Lower leg skin (tissue), 4 donors: ENCODE data around the gene ARPC4. TPM values are rescaled to one million over a fixed set of nuclear protein-coding genes. Genes with fewer than 3 reads are reported as not detected.

Experiments used
- DNase-seq, 2 donors: peaks; one replicate each; pipeline ENCODE4 v3.0.0-alpha.2; 2019; ENCODE audit warnings: low spot score in 2 of 2
- H3K4me3 ChIP-seq: fragments of 200-600 bp; sonication (generic); 2 replicates; pipeline ENCODE4 v1.5.1; 2017; ENCODE audit warnings: mild to moderate bottlenecking, low read depth; ENCODE audit not compliant: poor library complexity, severe bottlenecking
- CTCF ChIP-seq, 3 donors: fragments of 450-650 bp; IDR thresholded peaks; one replicate each; pipeline ENCODE4 v1.5.1; 2016; ENCODE audit warnings: antibody characterized with exemption in 3 of 3, mild to moderate bottlenecking in 3 of 3, moderate library complexity in 2 of 3
- POLR2A ChIP-seq, 2 donors: fragments of 450-650 bp; IDR thresholded peaks; one replicate each; pipeline ENCODE4 v1.6.1; 2016 to 2017; ENCODE audit warnings: antibody characterized with exemption in 2 of 2, mild to moderate bottlenecking in 1 of 2, moderate library complexity in 1 of 2
- WGBS, 2 donors: methylation state at CpG; one replicate each; pipeline ENCODE4 v1.1.5; 2018; 5-methylcytosine and 5-hydroxymethylcytosine counted together
- intact Hi-C: fragments of 100-400 bp; cut with DNase I; formaldehyde crosslinking; loops from one replicate; pipeline ENCODE4 v1.15.0; 2023; ENCODE audit warnings: low total_unique reads
- total RNA-seq, 4 donors: library from RNA; depleted of rRNA; stranded (reverse); fragments of >200 nt; gene quantifications; one replicate each; pipeline ENCODE4 v1.1.0, GENCODE V29; 2016

The ARPC4 gene
- total RNA-seq, 4 donors from 2014 or later: 89.6 to 151 (median 107) TPM

DNA sequence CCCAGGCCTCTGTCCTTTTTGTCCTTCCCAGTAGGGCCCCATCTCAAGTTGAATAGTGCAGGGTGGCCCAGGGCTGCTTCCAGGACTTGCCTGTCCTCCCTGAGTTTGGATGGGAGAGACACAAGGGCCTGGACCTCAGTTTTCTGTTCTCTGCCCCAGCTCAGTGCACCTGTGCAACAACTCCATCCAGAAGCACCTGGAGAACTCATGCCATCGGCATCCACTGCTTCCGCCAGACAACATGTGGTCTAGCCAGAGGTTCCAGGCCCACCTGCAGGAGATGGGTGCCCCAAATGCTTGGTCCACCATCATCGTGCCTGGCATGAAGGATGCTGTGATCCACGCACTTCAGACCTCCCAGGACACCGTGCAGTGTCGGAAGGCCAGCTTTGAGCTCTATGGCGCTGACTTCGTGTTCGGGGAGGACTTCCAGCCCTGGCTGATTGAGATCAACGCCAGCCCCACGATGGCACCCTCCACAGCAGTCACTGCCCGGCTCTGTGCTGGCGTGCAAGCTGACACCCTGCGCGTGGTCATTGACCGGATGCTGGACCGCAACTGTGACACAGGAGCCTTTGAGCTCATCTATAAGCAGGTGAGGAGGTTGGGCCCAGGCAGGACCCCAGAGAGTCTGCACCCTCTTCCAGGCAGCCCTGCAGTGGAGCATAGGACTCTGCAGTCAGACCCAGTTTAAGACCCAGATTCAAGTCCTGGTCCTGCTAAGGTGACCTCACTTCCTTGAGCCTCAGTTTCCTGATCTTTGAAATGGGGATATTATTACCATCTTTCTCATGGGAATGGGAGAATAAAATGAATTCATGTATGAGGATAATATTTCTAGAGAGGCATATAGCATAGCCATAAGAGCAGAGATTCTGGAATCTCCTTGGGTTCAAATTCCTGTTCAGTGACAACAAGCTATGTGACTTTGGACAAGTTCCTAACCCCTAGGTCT is 36.2 kb downstream of the ARPC4 start:
- intact Hi-C loops: no loop called here
- TF ChIP-seq CTCF (IDR thresholded peaks at IDR 0.05): no peak
- TF ChIP-seq POLR2A (IDR thresholded peaks at IDR 0.05): no peak
- no peak overlapping the region for H3K4me3 ChIP-seq
- 91 to 100% methylated on average over 8 to 12 of the region's 17 CpGs for WGBS, 2 donors
- no peak for DNase-seq

DNA sequence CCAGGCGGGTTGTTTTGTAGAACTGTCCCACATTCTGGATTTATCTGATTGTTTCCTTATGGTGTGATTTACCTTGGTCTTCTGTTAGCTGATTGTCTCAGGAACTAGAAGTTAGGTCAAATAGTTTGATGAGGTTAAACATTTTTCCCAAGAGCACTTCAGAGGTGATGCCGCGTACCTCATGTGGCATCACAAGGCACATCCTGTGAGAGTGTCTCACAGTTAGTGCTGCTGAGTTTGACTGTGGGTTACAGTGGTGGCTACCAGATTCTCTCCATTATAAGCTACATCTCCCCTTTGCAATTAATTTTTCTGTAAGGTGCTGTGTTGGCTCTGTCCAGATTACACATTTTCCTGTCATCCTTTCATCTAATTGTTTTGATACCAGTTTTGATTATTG is 38.4 kb downstream of the ARPC4 start:
- H3K4me3 ChIP-seq: no peak overlapping the region
- TF ChIP-seq CTCF (IDR thresholded peaks at IDR 0.05): no peak
- TF ChIP-seq POLR2A (IDR thresholded peaks at IDR 0.05): no peak
- intact Hi-C loops: no loop called here
- WGBS, 2 donors: 91 to 96% methylated on average over 3 of the region's 3 CpGs
- DNase-seq: no peak

DNA sequence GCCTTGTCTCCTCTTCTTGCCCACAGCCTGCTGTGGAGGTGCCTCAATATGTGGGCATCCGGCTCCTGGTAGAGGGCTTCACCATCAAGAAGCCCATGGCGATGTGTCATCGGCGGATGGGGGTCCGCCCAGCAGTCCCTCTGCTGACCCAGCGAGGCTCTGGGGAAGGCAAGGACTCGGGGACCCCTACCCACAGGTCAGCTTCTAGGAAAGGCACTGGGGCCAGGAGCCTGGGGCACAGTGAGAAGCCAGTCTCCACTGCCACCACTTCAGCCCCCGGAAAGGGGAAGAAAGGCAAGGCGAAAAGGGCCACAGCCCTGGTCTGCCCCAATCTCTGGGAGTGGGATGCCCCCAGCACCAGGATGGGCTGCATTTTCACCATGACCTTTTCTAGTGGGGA is 40.2 kb downstream of the ARPC4 start:
- intact Hi-C loops: no loop called here
- no peak for DNase-seq
- H3K4me3 ChIP-seq: no peak overlapping the region
- TF ChIP-seq POLR2A (IDR thresholded peaks at IDR 0.05) (no peak), CTCF (IDR thresholded peaks at IDR 0.05) (no peak)
- 93 to 94% methylated on average over 4 to 9 of the region's 9 CpGs for WGBS, 2 donors

GRCh38 chr3:9834520-9835380 is 41.9 kb downstream of the ARPC4 start:
- no peak for DNase-seq
- TF ChIP-seq CTCF (IDR thresholded peaks at IDR 0.05) (peak in 1 of 3 donors; percentile 49), POLR2A (IDR thresholded peaks at IDR 0.05) (no peak)
- no peak overlapping the region for H3K4me3 ChIP-seq
- WGBS, 2 donors: 78 to 85% methylated on average over 16 to 18 of the region's 18 CpGs
- intact Hi-C loops: no loop called here

- intact Hi-C loops: no loop called here
- H3K4me3 ChIP-seq: no peak overlapping the region
- DNase-seq: no peak
- no peak for TF ChIP-seq POLR2A (IDR thresholded peaks at IDR 0.05)
- no peak for TF ChIP-seq CTCF (IDR thresholded peaks at IDR 0.05)
- 78 to 80% methylated on average over 12 of the region's 12 CpGs for WGBS, 2 donors
Observed at GRCh38 chr3:9837701-9838582, 45.1 kb downstream of the ARPC4 start.
